GM12892 (cell line): Measurements from ENCODE around the gene LRMDA.

Experiments used
- POLR2A ChIP-seq: IDR thresholded peaks from 2 replicates; pipeline ENCODE4 v1.6.1; 2011; ENCODE audit warnings: low read depth, low read length, control low read depth
- POLR2AphosphoS5 ChIP-seq: IDR thresholded peaks from 2 replicates; pipeline ENCODE4 v1.6.1; 2011; ENCODE audit warnings: low read depth, low read length, control low read depth
- TAF1 ChIP-seq: IDR thresholded peaks from 2 replicates; pipeline ENCODE4 v1.6.1; 2011; ENCODE audit warnings: low read depth, mild to moderate bottlenecking, control low read depth, low read length, borderline replicate concordance

GRCh38 chr10:76278811-76279460 is 847.5 kb downstream of the LRMDA start:
- TF ChIP-seq POLR2AphosphoS5 (no peak), POLR2A (no peak), TAF1 (no peak)
